Tibial nerve (tissue), 4 donors: ENCODE measurements around the gene TENM4. TPM values are rescaled to one million over a fixed set of nuclear protein-coding genes. Genes with fewer than 3 reads are reported as not detected.
A peak's percentile ranks its signal among the peaks of the same experiment; 100 is the strongest.
"Not testable (repeated sequence)": the region's sequence is repeated elsewhere in the genome, so short reads cannot be mapped to it uniquely, and the experiment has no call there.

Experiments used
- DNase-seq, 2 donors: peaks; one replicate each; pipeline ENCODE4 v3.0.0-alpha.2; 2019; ENCODE audit warnings: low spot score in 2 of 2
- H3K27ac ChIP-seq, 4 donors: fragments of 200-600 bp; sonication (generic) in 3 of 4; one replicate each; pipeline ENCODE4 v1.5.1; 2017 to 2019; ENCODE audit warnings: mild to moderate bottlenecking in 1 of 4
- H3K27me3 ChIP-seq, 2 donors: fragments of 200-600 bp; sonication (generic) in 1 of 2; one replicate each; pipeline versions ENCODE4 v1.5.1 to v1.6.0; 2017 to 2019
- H3K36me3 ChIP-seq, 3 donors: fragments of 200-600 bp; sonication (generic); one replicate each; pipeline ENCODE4 v1.5.1; 2018 to 2019
- H3K4me1 ChIP-seq, 4 donors: fragments of 200-600 bp; sonication (generic) in 3 of 4; one replicate each; pipeline ENCODE4 v1.5.1; 2017 to 2019
- H3K4me3 ChIP-seq, 4 donors: fragments of 200-600 bp; sonication (generic) in 3 of 4; one replicate each; pipeline ENCODE4 v1.5.1; 2017 to 2019; ENCODE audit warnings: mild to moderate bottlenecking in 1 of 4, moderate library complexity in 1 of 4
- H3K9me3 ChIP-seq, 4 donors: fragments of 200-600 bp; sonication (generic) in 3 of 4; one replicate each; pipeline ENCODE4 v1.5.1; 2017 to 2019
- CTCF ChIP-seq, 5 experiments: fragments of 200-600 bp in 3 of 5; fragments of 450-650 bp in 2 of 5; sonication (generic) in 3 of 5; IDR thresholded peaks; one replicate each; pipeline ENCODE4 v1.5.1; 2016 to 2019; ENCODE audit warnings: antibody characterized with exemption in 5 of 5, mild to moderate bottlenecking in 3 of 5, moderate library complexity in 2 of 5
- EP300 ChIP-seq, 2 donors: sonication (generic); formaldehyde crosslinking; IDR thresholded peaks; one replicate each; pipeline ENCODE4 v1.6.1; 2017; ENCODE audit warnings: antibody characterized with exemption in 2 of 2, mild to moderate bottlenecking in 1 of 2
- POLR2A ChIP-seq, 2 donors: fragments of 450-650 bp; IDR thresholded peaks; one replicate each; pipeline ENCODE4 v1.6.1; 2017; ENCODE audit warnings: antibody characterized with exemption in 2 of 2, mild to moderate bottlenecking in 2 of 2, moderate library complexity in 2 of 2
- WGBS, 2 donors: methylation state at CpG; one replicate each; pipeline ENCODE4 v1.1.5; 2018; 5-methylcytosine and 5-hydroxymethylcytosine counted together
- total RNA-seq, 4 donors: library from RNA; depleted of rRNA; stranded (reverse); fragments of >200 nt; gene quantifications; one replicate each; pipeline ENCODE4 v1.1.0, GENCODE V29; 2016

Gene TENM4
- total RNA-seq, 4 donors from 2014 or later = 15.3 to 36.3 (median 19.6) TPM

GRCh38 chr11:78832226-78832947 lies 608.4 kb downstream of the TENM4 start:
- no peak for DNase-seq
- H3K36me3 ChIP-seq = no peaks in the 10 kb centered on the region
- no peaks in the 10 kb centered on the region for H3K4me1 ChIP-seq
- WGBS, 2 donors = 82 to 84% methylated on average over 7 of the region's 7 CpGs
- no peak overlapping the region for H3K27ac ChIP-seq
- no peak for TF ChIP-seq EP300 (IDR thresholded peaks at IDR 0.05)
- H3K4me3 ChIP-seq = no peak overlapping the region
- no peaks in the 10 kb centered on the region for H3K27me3 ChIP-seq
- no peaks in the 10 kb centered on the region for H3K9me3 ChIP-seq

- WGBS, 2 donors = 71 to 78% methylated on average over 4 of the region's 4 CpGs
- no peaks in the 10 kb centered on the region for H3K36me3 ChIP-seq
- H3K4me3 ChIP-seq = no peak overlapping the region
- no peak overlapping the region for H3K27ac ChIP-seq
- H3K4me1 ChIP-seq = no peaks in the 10 kb centered on the region
- DNase-seq = no peak
- no peaks in the 10 kb centered on the region for H3K9me3 ChIP-seq
- H3K27me3 ChIP-seq = no peaks in the 10 kb centered on the region
- TF ChIP-seq CTCF (IDR thresholded peaks at IDR 0.05) = no peak
- no peak for TF ChIP-seq POLR2A (IDR thresholded peaks at IDR 0.05)
- no peak for TF ChIP-seq EP300 (IDR thresholded peaks at IDR 0.05)
Measured at GRCh38 chr11:78831571-78831970, 609.3 kb downstream of the TENM4 start.

GRCh38 chr11:78830277-78830819 lies 610.5 kb downstream of the TENM4 start:
- no peak for TF ChIP-seq POLR2A (IDR thresholded peaks at IDR 0.05)
- TF ChIP-seq CTCF (IDR thresholded peaks at IDR 0.05) = no peak
- TF ChIP-seq EP300 (IDR thresholded peaks at IDR 0.05) = no peak
- WGBS, 2 donors = 64 to 76% methylated on average over 11 of the region's 11 CpGs
- no peaks in the 10 kb centered on the region for H3K4me1 ChIP-seq
- no peaks in the 10 kb centered on the region for H3K27me3 ChIP-seq
- no peak overlapping the region for H3K27ac ChIP-seq
- no peaks in the 10 kb centered on the region for H3K9me3 ChIP-seq
- no peak overlapping the region for H3K4me3 ChIP-seq
- no peaks in the 10 kb centered on the region for H3K36me3 ChIP-seq
- no peak for DNase-seq

- WGBS, 2 donors = 64 to 73% methylated on average over 3 of the region's 3 CpGs
- Histone ChIP-seq H3K9me3 (no peaks in the 10 kb centered on the region), H3K4me3 (no peak overlapping the region), H3K27me3 (no peaks in the 10 kb centered on the region), H3K36me3 (no peaks in the 10 kb centered on the region), H3K4me1 (no peaks in the 10 kb centered on the region), H3K27ac (peak overlapping the region in 2 of 4 donors; percentile 37 to 68)
- TF ChIP-seq EP300 (IDR thresholded peaks at IDR 0.05) (no peak), CTCF (IDR thresholded peaks at IDR 0.05) (no peak), POLR2A (IDR thresholded peaks at IDR 0.05) (no peak)
- DNase-seq = no peak
Measured at GRCh38 chr11:78829146-78829545, 611.7 kb downstream of the TENM4 start.

GRCh38 chr11:78828676-78829075 lies 612.2 kb downstream of the TENM4 start:
- 69 to 83% methylated on average over 1 of the region's 1 CpG for WGBS, 2 donors
- DNase-seq = no peak
- H3K27ac ChIP-seq = peak overlapping the region in 2 of 4 donors; percentile 37 to 68
- H3K4me3 ChIP-seq = no peak overlapping the region
- TF ChIP-seq CTCF (IDR thresholded peaks at IDR 0.05) = no peak
- peak in 1 of 2 donors; percentile 51 for TF ChIP-seq EP300 (IDR thresholded peaks at IDR 0.05)
- peak in 1 of 2 donors; percentile 17 for TF ChIP-seq POLR2A (IDR thresholded peaks at IDR 0.05)
- no peaks in the 10 kb centered on the region for H3K27me3 ChIP-seq
- H3K9me3 ChIP-seq = no peaks in the 10 kb centered on the region
- H3K36me3 ChIP-seq = no peaks in the 10 kb centered on the region
- H3K4me1 ChIP-seq = no peaks in the 10 kb centered on the region

- not testable (repeated sequence) for H3K4me3 ChIP-seq, H3K4me1 ChIP-seq, H3K36me3 ChIP-seq, DNase-seq, H3K27me3 ChIP-seq, H3K27ac ChIP-seq, H3K9me3 ChIP-seq
- 92 to 94% methylated on average over 4 of the region's 4 CpGs for WGBS, 2 donors
Measured at GRCh38 chr11:78827291-78827690, 613.5 kb downstream of the TENM4 start.
